Activated naive CD8-positive, alpha-beta T cell treated with anti-CD3 and anti-CD28 coated beads, Interleukin-2, amount 10 ng/mL, durations not matched to agents 7 days and 5 days (primary cell): ENCODE results near the gene PODNL1. TPM values are rescaled to one million over a fixed set of nuclear protein-coding genes. Genes with fewer than 3 reads are reported as not detected.
A peak's percentile ranks its signal among the peaks of the same experiment; 100 is the strongest.
"Not testable (repeated sequence)": the region's sequence is repeated elsewhere in the genome, so short reads cannot be mapped to it uniquely, and the experiment has no call there.

ENCODE experiments used
- ATAC-seq: fragments of 150-1000 bp; cut with Tn5 transposase; one replicate; pipeline ENCODE4 v1.10.0; 2021; ENCODE audit warnings: low read depth, moderate library complexity
- POLR2A ChIA-PET: fragments of 350-600 bp; sonication (Branson Sonifier 250); formaldehyde crosslinking; loops from one replicate; lab custom pipeline; 2021; ENCODE audit warnings: antibody characterized with exemption; lab: Charles Lee
- DNase-seq: peaks from one replicate; pipeline ENCODE4 v3.0.0; 2021
- H3K27ac Mint-ChIP-seq: one replicate; pipeline ENCODE4 v1.8.0; 2022; ENCODE audit warnings: mild to moderate bottlenecking, mixed read lengths
- H3K27me3 Mint-ChIP-seq: one replicate; pipeline ENCODE4 v1.8.0; 2022; ENCODE audit warnings: mild to moderate bottlenecking, moderate library complexity, mixed read lengths
- H3K36me3 Mint-ChIP-seq: one replicate; pipeline ENCODE4 v1.8.0; 2021; ENCODE audit warnings: mild to moderate bottlenecking, mixed read lengths
- H3K4me1 Mint-ChIP-seq: one replicate; pipeline ENCODE4 v1.8.0; 2021; ENCODE audit warnings: mixed read lengths
- H3K4me3 Mint-ChIP-seq: one replicate; pipeline ENCODE4 v1.8.0; 2022; ENCODE audit warnings: mild to moderate bottlenecking, moderate library complexity, mixed read lengths
- H3K9me3 Mint-ChIP-seq: one replicate; pipeline ENCODE4 v1.8.0; 2021; ENCODE audit warnings: mixed read lengths
- total RNA-seq, 2 experiments: library from RNA; stranded (reverse); gene quantifications; one replicate each; pipeline ENCODE4 v1.2.3, GENCODE V29; 2021

Gene PODNL1
- total RNA-seq, 2 experiments from 2014 or later = 1.2 to 1.4 TPM

GRCh38 chr19:13929340-13929739 is 8.9 kb downstream of the PODNL1 start:
- Mint-ChIP-seq H3K36me3 (peaks cover 9% of the 10 kb centered on the region), H3K4me1 (peaks cover 2% of the 10 kb centered on the region), H3K4me3 (no peak overlapping the region), H3K27ac (no peak overlapping the region), H3K27me3 (no peaks in the 10 kb centered on the region), H3K9me3 (no peaks in the 10 kb centered on the region)
- ATAC-seq (no peak), DNase-seq (no peak)
- POLR2A ChIA-PET = no interaction called here

DNA sequence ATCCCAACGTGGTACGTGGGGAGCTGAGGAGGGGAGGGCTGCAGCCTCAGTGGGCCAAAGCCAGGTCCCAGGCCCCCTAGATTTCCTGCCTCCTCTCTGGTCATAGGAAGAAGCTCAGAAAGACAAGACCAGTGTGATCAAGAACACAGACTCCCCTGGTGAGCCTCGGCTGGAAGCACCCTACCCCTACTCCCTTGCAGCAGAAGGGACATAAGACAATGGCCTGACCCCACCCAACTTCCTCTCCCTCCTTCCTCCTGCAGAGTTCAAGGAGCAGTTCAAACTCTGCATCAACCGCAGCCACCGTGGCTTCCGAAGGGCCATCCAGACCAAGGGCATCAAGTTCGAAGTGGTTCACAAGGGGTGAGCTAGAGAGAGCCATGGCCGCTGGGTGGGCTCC is 11.5 kb downstream of the PODNL1 start:
- Mint-ChIP-seq H3K4me3 (no peak overlapping the region), H3K36me3 (peaks cover 19% of the 10 kb centered on the region), H3K4me1 (no peaks in the 10 kb centered on the region), H3K27me3 (no peaks in the 10 kb centered on the region), H3K9me3 (no peaks in the 10 kb centered on the region), H3K27ac (peak overlapping the region; percentile 22)
- no peak for DNase-seq
- ATAC-seq = no peak
- POLR2A ChIA-PET = interaction anchor here (0.5 kb wide), 1 partner anchor 20 kb away, joined by 9 read pairs; no protein-coding TSS in a partner anchor

- no peak for ATAC-seq
- no peak overlapping the region for H3K27ac Mint-ChIP-seq
- peaks cover 3% of the 10 kb centered on the region for H3K4me1 Mint-ChIP-seq
- peaks cover 26% of the 10 kb centered on the region for H3K36me3 Mint-ChIP-seq
- POLR2A ChIA-PET = interaction anchor here (1.2 kb wide), 1 partner anchor 9 kb away, joined by 3 read pairs; no protein-coding TSS in a partner anchor
- H3K27me3 Mint-ChIP-seq = no peaks in the 10 kb centered on the region
- H3K9me3 Mint-ChIP-seq = peaks cover 2% of the 10 kb centered on the region
- H3K4me3 Mint-ChIP-seq = no peak overlapping the region
- DNase-seq = no peak
Measured at GRCh38 chr19:13926010-13926409, 12.2 kb downstream of the PODNL1 start.

DNA sequence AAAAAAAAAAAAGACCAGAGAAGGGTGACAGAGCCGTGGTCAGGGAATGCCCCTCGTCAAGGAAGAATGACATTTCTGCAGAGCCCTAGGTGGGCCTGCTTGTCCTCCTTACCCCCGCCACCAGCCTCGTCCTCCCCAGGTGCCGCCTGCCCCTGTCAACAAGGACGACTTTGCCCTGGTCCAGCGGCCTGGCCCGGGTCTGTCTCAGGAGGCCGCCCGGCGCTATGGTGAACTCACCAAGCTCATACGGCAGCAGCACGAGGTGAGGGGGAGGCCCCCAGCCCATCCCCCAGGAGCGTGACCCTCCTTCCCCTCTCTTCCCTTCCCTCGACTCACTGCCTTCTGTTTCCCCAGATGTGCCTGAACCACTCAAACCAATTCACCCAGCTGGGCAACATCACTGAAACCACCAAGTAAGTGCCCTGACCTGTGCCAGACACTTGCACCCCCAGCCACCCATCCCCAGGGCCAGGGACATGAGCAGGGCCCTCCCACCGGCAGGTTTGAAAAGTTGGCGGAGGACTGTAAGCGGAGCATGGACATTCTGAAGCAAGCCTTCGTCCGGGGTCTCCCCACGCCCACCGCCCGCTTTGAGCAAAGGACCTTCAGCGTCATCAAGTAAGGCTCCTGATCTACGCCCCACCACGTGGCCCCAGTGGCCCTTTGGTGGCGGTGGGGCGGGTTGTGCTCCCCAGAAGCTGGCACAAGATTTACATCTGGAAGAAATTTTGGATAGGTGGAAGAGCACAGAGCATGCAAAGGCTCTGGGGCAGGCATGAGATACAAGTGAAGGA is 14.8 kb downstream of the PODNL1 start:
- Mint-ChIP-seq H3K9me3 (peaks cover 4% of the 10 kb centered on the region), H3K27me3 (no peaks in the 10 kb centered on the region), H3K36me3 (peaks cover 37% of the 10 kb centered on the region), H3K27ac (peak overlapping the region; percentile 62), H3K4me3 (no peak overlapping the region), H3K4me1 (peaks cover 4% of the 10 kb centered on the region)
- POLR2A ChIA-PET = no interaction called here
- DNase-seq = no peak
- ATAC-seq = no peak

DNA sequence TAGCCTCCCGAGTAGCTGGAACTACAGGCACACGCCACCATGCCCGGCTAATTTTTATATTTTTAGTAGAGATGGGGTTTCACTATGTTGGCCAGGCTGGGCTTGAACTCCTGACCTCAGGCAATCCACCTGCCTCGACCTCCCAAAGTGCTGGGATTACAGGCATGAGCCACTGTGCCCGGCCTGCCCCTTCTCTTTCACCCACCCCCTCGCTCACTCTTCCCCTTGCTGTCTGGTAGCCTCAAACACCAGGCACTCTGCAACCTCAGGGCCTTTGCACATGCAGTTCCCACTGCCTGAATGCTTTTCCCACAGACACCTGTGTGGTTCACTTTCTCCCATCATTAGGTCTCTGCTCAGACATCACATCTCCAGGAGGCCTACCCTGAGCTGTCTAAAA is 16.1 kb downstream of the PODNL1 start:
- H3K27me3 Mint-ChIP-seq, ATAC-seq, H3K27ac Mint-ChIP-seq, H3K4me3 Mint-ChIP-seq, H3K4me1 Mint-ChIP-seq, DNase-seq, POLR2A ChIA-PET, H3K9me3 Mint-ChIP-seq: not testable (repeated sequence)
- H3K36me3 Mint-ChIP-seq = peaks cover 33% of the 10 kb centered on the region

DNA sequence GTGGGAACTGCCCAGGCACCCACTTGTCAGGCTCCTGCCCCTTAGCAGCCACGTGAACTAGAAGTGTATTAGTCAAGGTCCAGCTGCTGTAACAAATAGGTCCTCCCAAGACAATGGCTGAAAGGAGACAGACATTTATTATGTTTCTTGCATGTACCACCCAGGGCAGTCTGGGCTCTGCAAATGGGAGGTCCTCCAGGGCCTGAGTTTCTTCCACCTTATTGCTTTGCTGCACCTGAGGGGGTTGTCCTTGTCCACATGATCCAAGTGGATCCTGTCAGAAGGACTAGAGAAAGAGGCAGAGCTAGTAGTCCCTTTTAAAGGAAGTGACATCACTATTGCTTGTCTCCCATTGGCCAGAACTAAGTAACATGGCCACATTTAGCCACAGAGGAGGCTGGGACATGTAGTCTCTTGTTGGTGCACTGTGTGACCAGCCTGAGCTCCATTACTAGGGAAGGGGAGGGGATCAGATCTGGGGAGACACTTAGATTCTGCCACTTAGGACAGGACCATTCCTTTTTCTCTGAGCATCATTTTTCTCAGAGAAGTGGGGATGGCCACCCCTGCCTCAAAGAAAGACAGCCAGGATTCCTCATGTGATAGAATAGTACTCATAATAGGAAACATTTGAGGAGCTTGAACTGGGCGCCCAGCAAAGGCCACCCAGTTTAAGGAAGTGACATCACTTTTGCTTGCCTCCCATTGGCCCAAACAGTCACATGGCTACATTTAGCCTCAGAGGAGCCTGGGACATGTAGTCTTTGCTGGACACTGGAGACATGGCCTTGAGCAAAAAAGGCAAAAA is 17.1 kb downstream of the PODNL1 start:
- POLR2A ChIA-PET = interaction anchor here (1.1 kb wide), 1 partner anchor 119 kb away, joined by 3 read pairs; no protein-coding TSS in a partner anchor
- Mint-ChIP-seq H3K4me1 (peaks cover 4% of the 10 kb centered on the region), H3K27ac (peak overlapping the region; percentile 58), H3K36me3 (peaks cover 33% of the 10 kb centered on the region), H3K9me3 (peaks cover 4% of the 10 kb centered on the region), H3K27me3 (no peaks in the 10 kb centered on the region), H3K4me3 (no peak overlapping the region)
- DNase-seq (no peak), ATAC-seq (peak; percentile 80)

GRCh38 chr19:13920524-13920923 is 17.7 kb downstream of the PODNL1 start:
- H3K36me3 Mint-ChIP-seq = peaks cover 33% of the 10 kb centered on the region
- peaks cover 4% of the 10 kb centered on the region for H3K9me3 Mint-ChIP-seq
- no peak for DNase-seq
- H3K27me3 Mint-ChIP-seq = no peaks in the 10 kb centered on the region
- H3K27ac Mint-ChIP-seq = no peak overlapping the region
- no peak for ATAC-seq
- peaks cover 4% of the 10 kb centered on the region for H3K4me1 Mint-ChIP-seq
- POLR2A ChIA-PET = no interaction called here
- no peak overlapping the region for H3K4me3 Mint-ChIP-seq

DNA sequence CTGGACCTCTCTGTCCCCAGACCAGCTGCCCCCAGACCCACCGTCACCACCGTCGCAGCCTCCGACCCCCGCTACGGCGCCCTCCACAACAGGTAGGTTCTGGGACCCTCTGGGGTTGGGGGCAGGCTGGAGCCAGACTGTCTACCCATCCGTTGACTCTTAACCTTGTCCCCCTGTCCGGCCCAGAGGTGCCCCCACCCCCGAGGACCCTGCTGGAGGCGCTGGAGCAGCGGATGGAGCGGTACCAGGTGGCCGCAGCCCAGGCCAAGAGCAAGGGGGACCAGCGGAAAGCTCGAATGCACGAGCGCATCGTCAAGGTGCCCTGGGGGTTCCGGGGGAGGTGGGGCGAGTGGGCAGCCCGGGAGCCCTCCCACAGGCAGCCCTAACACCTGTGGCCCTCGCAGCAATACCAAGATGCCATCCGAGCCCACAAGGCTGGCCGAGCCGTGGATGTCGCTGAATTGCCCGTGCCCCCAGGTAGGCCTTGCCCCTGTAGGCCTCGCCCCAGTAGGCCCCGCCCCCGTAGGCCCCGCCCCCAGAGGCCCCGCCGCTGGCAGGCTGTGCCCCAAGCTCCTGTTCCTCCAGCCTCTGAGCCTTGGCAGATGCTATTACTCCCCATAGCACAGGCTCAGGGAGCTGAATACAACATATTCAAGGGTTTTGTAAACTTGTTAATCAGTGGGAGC is 19.3 kb downstream of the PODNL1 start:
- ATAC-seq = no peak
- Mint-ChIP-seq H3K9me3 (peaks cover 4% of the 10 kb centered on the region), H3K4me1 (peaks cover 4% of the 10 kb centered on the region), H3K27me3 (no peaks in the 10 kb centered on the region), H3K27ac (no peak overlapping the region), H3K36me3 (peaks cover 31% of the 10 kb centered on the region), H3K4me3 (no peak overlapping the region)
- POLR2A ChIA-PET = no interaction called here
- DNase-seq = no peak

GRCh38 chr19:13917888-13918406 is 20.3 kb downstream of the PODNL1 start:
- ATAC-seq = no peak
- Mint-ChIP-seq H3K27me3 (no peaks in the 10 kb centered on the region), H3K36me3 (peaks cover 29% of the 10 kb centered on the region), H3K4me1 (peaks cover 4% of the 10 kb centered on the region), H3K4me3 (no peak overlapping the region), H3K27ac (no peak overlapping the region), H3K9me3 (peaks cover 4% of the 10 kb centered on the region)
- POLR2A ChIA-PET = no interaction called here
- no peak for DNase-seq

DNA sequence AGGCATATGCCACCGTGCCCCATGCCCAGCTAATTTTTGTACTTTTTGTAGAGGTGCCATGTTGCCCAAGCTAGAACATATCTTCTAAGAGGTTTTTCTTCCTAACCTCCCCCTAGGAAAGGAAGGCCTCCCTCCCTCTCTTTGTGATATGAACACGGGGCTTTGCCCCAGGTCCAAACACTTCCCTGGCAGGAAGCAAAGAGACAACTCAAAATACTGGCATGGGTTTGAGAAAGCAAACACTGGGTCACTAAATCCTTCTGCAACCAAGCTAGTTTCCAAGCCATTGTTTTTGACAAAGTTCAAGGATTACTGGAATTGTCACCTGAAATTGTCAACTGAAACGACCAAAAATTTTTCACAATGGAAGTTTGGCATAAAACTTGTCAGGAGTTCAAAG is 23.4 kb downstream of the PODNL1 start:
- DNase-seq (no peak), ATAC-seq (no peak)
- POLR2A ChIA-PET = no interaction called here
- Mint-ChIP-seq H3K9me3 (no peaks in the 10 kb centered on the region), H3K4me1 (no peaks in the 10 kb centered on the region), H3K36me3 (peaks cover 13% of the 10 kb centered on the region), H3K4me3 (no peak overlapping the region), H3K27me3 (no peaks in the 10 kb centered on the region), H3K27ac (no peak overlapping the region)

DNA sequence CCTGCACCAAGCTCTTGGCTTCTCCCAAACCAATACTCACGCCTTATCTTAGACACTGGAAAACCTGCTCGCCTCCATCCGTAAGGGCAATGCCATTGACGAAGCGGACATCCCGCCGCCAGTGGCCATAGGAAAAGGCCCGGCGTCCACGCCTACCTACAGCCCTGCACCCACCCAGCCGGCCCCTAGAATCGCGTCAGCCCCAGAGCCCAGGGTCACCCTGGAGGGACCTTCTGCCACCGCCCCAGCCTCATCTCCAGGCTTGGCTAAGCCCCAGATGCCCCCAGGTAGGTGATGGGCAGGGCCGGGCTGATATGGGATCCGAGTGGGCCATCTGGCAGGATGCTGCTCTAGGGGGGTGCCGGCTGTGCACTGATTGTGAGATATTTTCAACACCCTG is 24.9 kb downstream of the PODNL1 start:
- DNase-seq = no peak
- H3K27me3 Mint-ChIP-seq = no peaks in the 10 kb centered on the region
- no peaks in the 10 kb centered on the region for H3K9me3 Mint-ChIP-seq
- peaks cover 11% of the 10 kb centered on the region for H3K36me3 Mint-ChIP-seq
- ATAC-seq = no peak
- no peak overlapping the region for H3K27ac Mint-ChIP-seq
- no peaks in the 10 kb centered on the region for H3K4me1 Mint-ChIP-seq
- POLR2A ChIA-PET = no interaction called here
- no peak overlapping the region for H3K4me3 Mint-ChIP-seq

DNA sequence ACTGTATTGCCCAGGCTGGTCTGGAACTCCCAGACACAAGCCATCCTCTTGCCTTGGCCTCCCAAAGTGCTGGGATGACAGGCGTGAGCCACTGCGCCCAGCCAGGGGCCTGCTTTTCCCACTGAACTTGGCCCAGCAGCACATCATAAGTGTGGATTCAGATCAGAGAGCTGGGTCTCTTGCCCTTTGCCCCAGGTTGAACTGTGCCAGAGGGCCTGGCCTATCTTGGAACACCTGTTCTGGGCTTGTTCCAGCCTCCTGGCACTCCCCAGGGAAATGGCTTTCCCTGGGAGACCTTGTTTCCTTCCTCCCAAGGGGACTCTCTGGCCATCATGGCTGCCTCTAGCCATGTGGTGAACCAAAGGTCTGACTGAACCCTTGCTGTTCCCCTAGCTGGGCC is 28.8 kb downstream of the PODNL1 start:
- POLR2A ChIA-PET = no interaction called here
- DNase-seq = no peak
- peaks cover 10% of the 10 kb centered on the region for H3K36me3 Mint-ChIP-seq
- no peaks in the 10 kb centered on the region for H3K9me3 Mint-ChIP-seq
- H3K4me3 Mint-ChIP-seq = no peak overlapping the region
- H3K27ac Mint-ChIP-seq = no peak overlapping the region
- H3K27me3 Mint-ChIP-seq = no peaks in the 10 kb centered on the region
- H3K4me1 Mint-ChIP-seq = peaks cover 16% of the 10 kb centered on the region
- ATAC-seq = no peak

DNA sequence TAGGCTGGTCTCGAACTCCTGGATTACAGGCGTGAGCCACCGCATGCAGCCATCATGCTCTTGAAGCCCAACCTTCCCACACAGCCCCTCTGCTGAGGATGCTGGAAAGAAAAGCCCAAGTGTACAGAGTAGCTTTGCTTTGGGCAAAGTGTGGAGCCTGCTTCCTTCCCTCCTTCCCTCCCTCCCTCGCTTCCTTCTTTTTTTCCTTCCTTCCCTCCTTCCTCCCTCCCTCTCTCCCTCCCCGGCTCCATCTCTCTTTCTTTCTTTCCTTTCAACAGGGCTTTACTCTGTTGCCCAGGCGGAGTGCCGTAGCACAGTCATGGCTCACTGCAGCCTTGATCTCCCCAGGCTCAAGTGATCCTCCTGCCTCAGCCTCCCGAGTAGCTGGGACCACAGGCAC is 29.5 kb downstream of the PODNL1 start:
- Mint-ChIP-seq H3K27me3 (no peaks in the 10 kb centered on the region), H3K9me3 (no peaks in the 10 kb centered on the region), H3K27ac (no peak overlapping the region), H3K36me3 (peaks cover 10% of the 10 kb centered on the region), H3K4me1 (peaks cover 19% of the 10 kb centered on the region), H3K4me3 (peak overlapping the region; percentile 30)
- no peak for DNase-seq
- no peak for ATAC-seq
- POLR2A ChIA-PET = interaction anchor here (0.7 kb wide), 2 partner anchors 45 to 53 kb away, joined by 3 to 4 read pairs; no protein-coding TSS in a partner anchor
